GM12878 (cell line): ENCODE measurements around the gene DYRK1B. TPM values are rescaled to one million over a fixed set of nuclear protein-coding genes. Genes with fewer than 3 reads are reported as not detected.

ENCODE experiments used
- ATAC-seq: fragments of 200-7000 bp; cut with Tn5 transposase; 3 replicates; pipeline ENCODE4 v1.9.1; 2020; ENCODE audit warnings: mild to moderate bottlenecking, moderate library complexity
- Bru-seq: library from RNA; stranded (reverse); fragments of 400-500 nt; gene quantifications from one replicate; lab custom pipeline; 2021; lab: Mats Ljungman, UMichigan
- BruChase-seq, 2 experiments: library from RNA; stranded (reverse); fragments of 400-500 nt; gene quantifications; one replicate each; lab custom pipeline; 2021; lab: Mats Ljungman, UMichigan
- BruUV-seq: library from RNA; stranded (reverse); fragments of 400-500 nt; replicated peaks from 2 replicates; lab custom pipeline; 2021; lab: Mats Ljungman, UMichigan
- CTCF ChIA-PET: fragments of 300-600 bp; sonication (Branson Sonifier 250); formaldehyde crosslinking; extraction: SDS; loops from one replicate; lab custom pipeline; 2021; ENCODE audit warnings: inconsistent platforms; lab: Yijun Ruan, JAX
- POLR2A ChIA-PET: fragments of 350-600 bp; formaldehyde crosslinking; extraction: SDS; loops from one replicate; lab custom pipeline; 2021; ENCODE audit warnings: inconsistent platforms; lab: Charles Lee
- RAD21 ChIA-PET: fragments of 300-600 bp; sonication (Branson Sonifier 250); formaldehyde crosslinking; loops from one replicate; lab custom pipeline; 2023; ENCODE audit warnings: antibody characterized with exemption; ENCODE audit not compliant: unreplicated experiment; lab: Charles Lee
- SMC1A ChIA-PET: fragments of 300-600 bp; sonication (Branson Sonifier 250); formaldehyde crosslinking; loops from one replicate; lab custom pipeline; 2023; ENCODE audit not compliant: unreplicated experiment, uncharacterized antibody; lab: Charles Lee
- DNase-seq: peaks from one replicate; pipeline ENCODE4 v3.0.0-alpha.2; 2011; ENCODE audit warnings: low read depth, low spot score
- FAIRE-seq: peaks from 3 replicates; lab custom pipeline; 2011; peaks lifted over from hg19 to GRCh38; lab: Jason Lieb, UNC
- H2AFZ ChIP-seq: 2 replicates; pipeline ENCODE4 v1.6.0; 2011; ENCODE audit warnings: low read depth, low read length, control low read depth; ENCODE audit not compliant: control insufficient read depth
- H3K27ac ChIP-seq: 2 replicates; pipeline ENCODE4 v1.5.1; 2011; ENCODE audit warnings: control low read depth; ENCODE audit not compliant: control insufficient read depth, insufficient read depth
- H3K27me3 ChIP-seq, 2 experiments: replicated peaks in 1 of 2; 2 replicates each; pipeline versions ENCODE4 v1.6.0 to v1.6.1; 2011; ENCODE audit warnings: low read length in 1 of 2; ENCODE audit not compliant: control insufficient read depth in 2 of 2, insufficient read depth in 2 of 2
- H3K36me3 ChIP-seq, 2 experiments: 2 replicates each; pipeline ENCODE4 v1.5.1; 2011; ENCODE audit warnings: low read length in 1 of 2; ENCODE audit not compliant: control insufficient read depth in 2 of 2, insufficient read depth in 2 of 2
- H3K4me1 ChIP-seq: 2 replicates; pipeline ENCODE4 v1.6.1; 2011; ENCODE audit warnings: mild to moderate bottlenecking, low read length, moderate library complexity, mixed read lengths; ENCODE audit not compliant: control insufficient read depth, insufficient read depth
- H3K4me2 ChIP-seq: 2 replicates; pipeline ENCODE4 v1.6.0; 2011; ENCODE audit warnings: control low read depth; ENCODE audit not compliant: control insufficient read depth, insufficient read depth
- H3K4me3 ChIP-seq: fragments of 200-600 bp; sonication (generic); 2 replicates; pipeline ENCODE4 v1.5.1; 2016
- H3K79me2 ChIP-seq: 2 replicates; pipeline ENCODE4 v1.6.0; 2011; ENCODE audit warnings: low read length; ENCODE audit not compliant: control insufficient read depth, insufficient read depth
- H3K9ac ChIP-seq: 2 replicates; pipeline ENCODE4 v1.8.0; 2011; ENCODE audit warnings: low read length, control low read depth, mixed read lengths; ENCODE audit not compliant: control insufficient read depth, insufficient read depth
- H3K9me3 ChIP-seq: replicated peaks from 3 replicates; pipeline ENCODE4 v1.5.1; 2011; ENCODE audit warnings: mild to moderate bottlenecking, low read length; ENCODE audit not compliant: control insufficient read depth, insufficient read depth
- H4K20me1 ChIP-seq: 2 replicates; pipeline ENCODE4 v1.6.0; 2011; ENCODE audit not compliant: control insufficient read depth, insufficient read depth
- BACH1 ChIP-seq: fragments of 450-650 bp; IDR thresholded peaks from 2 replicates; pipeline ENCODE4 v1.6.1; 2017; ENCODE audit warnings: mild to moderate bottlenecking, borderline replicate concordance
- BCL11A ChIP-seq: IDR thresholded peaks from 2 replicates; pipeline ENCODE4 v1.6.1; 2011; ENCODE audit warnings: low read depth, low read length
- BHLHE40 ChIP-seq, 2 experiments: fragments of 450-650 bp in 1 of 2; IDR thresholded peaks; 2 replicates each; pipeline ENCODE4 v1.6.1; 2011 to 2017; ENCODE audit warnings: low read depth in 2 of 2, borderline replicate concordance in 1 of 2, improper control_type of control experiment in 1 of 2, low read length in 1 of 2, mild to moderate bottlenecking in 1 of 2
- BMI1 ChIP-seq: fragments of 450-650 bp; IDR thresholded peaks from 2 replicates; pipeline ENCODE4 v1.6.1; 2016; ENCODE audit warnings: mild to moderate bottlenecking, moderate library complexity, borderline replicate concordance
- CREB1 ChIP-seq: IDR thresholded peaks from 2 replicates; pipeline ENCODE4 v1.6.1; 2012; ENCODE audit warnings: low read depth, mild to moderate bottlenecking, inconsistent platforms
- CUX1 ChIP-seq: IDR thresholded peaks from 2 replicates; pipeline ENCODE4 v1.6.1; 2012; ENCODE audit warnings: improper control_type of control experiment, low read depth, low read length; ENCODE audit not compliant: insufficient replicate concordance
- HCFC1 ChIP-seq: fragments of 150-350 bp; IDR thresholded peaks from 2 replicates; pipeline ENCODE4 v1.6.1; 2014; ENCODE audit warnings: low read length
- HDGF ChIP-seq: fragments of 450-650 bp; IDR thresholded peaks from 2 replicates; pipeline ENCODE4 v1.6.1; 2016; ENCODE audit warnings: antibody characterized with exemption
- MAX ChIP-seq: IDR thresholded peaks from 2 replicates; pipeline ENCODE4 v1.6.1; 2012; ENCODE audit warnings: low read depth, low read length, improper control_type of control experiment
- MTA2 ChIP-seq: fragments of 450-650 bp; IDR thresholded peaks from 2 replicates; pipeline ENCODE4 v1.6.1; 2016; ENCODE audit warnings: low read depth, mild to moderate bottlenecking, moderate library complexity
- POLR2A ChIP-seq: IDR thresholded peaks from 2 replicates; pipeline ENCODE4 v1.6.1; 2011; ENCODE audit warnings: low read depth, mild to moderate bottlenecking, low read length
- RELA ChIP-seq: fragments of 450-650 bp; IDR thresholded peaks from 2 replicates; pipeline ENCODE4 v1.8.0; 2014; ENCODE audit warnings: borderline replicate concordance; ENCODE audit not compliant: partially characterized antibody
- SREBF1 ChIP-seq: IDR thresholded peaks from 2 replicates; pipeline ENCODE4 v1.6.1; 2012; ENCODE audit warnings: mild to moderate bottlenecking, low read length
- WRNIP1 ChIP-seq: IDR thresholded peaks from 2 replicates; pipeline ENCODE4 v1.6.1; 2011; ENCODE audit warnings: low read depth, low read length, improper control_type of control experiment, borderline replicate concordance
- WGBS: methylation state at CpG from one replicate; pipeline ENCODE4 v1.1.6; 2016; ENCODE audit warnings: low lambda C conversion rate; ENCODE audit not compliant: insufficient replicate concordance, insufficient coverage; ENCODE audit errors: missing lambda C conversion rate; 5-methylcytosine and 5-hydroxymethylcytosine counted together
- in situ Hi-C: fragments of 300-500 bp; cut with MboI; formaldehyde crosslinking; loops from 9 replicates; pipeline ENCODE4 v1.14.3; 2018; ENCODE audit warnings: mixed read lengths
- intact Hi-C: fragments of 100-400 bp; cut with micrococcal nuclease; formaldehyde crosslinking; loops from one replicate; pipeline ENCODE4 v1.14.2; 2022; ENCODE audit not compliant: unreplicated experiment
- long read RNA-seq, 2 experiments: library from polyadenylated mRNA; unstranded; transcript quantifications; one replicate each; pipeline ENCODE4 v2.0.0, GENCODE V29; 2019 to 2020
- polyA minus RNA-seq, 3 experiments: library from RNA; depleted of rRNA, polyadenylated mRNA; stranded (reverse); fragments of >200 nt; gene quantifications; 2 replicates each; pipeline ENCODE4 v1.2.3, GENCODE V29; 2011
- polyA plus RNA-seq, 11 experiments: library from polyadenylated mRNA; depleted of rRNA in 4 of 11; unstranded in 6 of 11; stranded (reverse) in 5 of 11; fragments of >200 nt; fragmentation: Nextera tagmentation in 4 of 11; fragmentation: Illumina TruSeq in 1 of 11; extraction: Ambion mirVana in 4 of 11; extraction: Trizol in 1 of 11; gene quantifications; 1 replicate in 1 of 11; 2 replicates in 10 of 11; pipeline versions ENCODE4 v1.2.1 to v1.2.3, GENCODE V29; 2011 to 2016; ENCODE audit warnings: inconsistent platforms in 2 of 11, missing spikeins in 2 of 11, low read depth in 1 of 11
- total RNA-seq, 4 experiments: library from RNA; depleted of rRNA in 3 of 4; stranded (reverse); fragments of >200 nt in 3 of 4; fragmentation: Illumina TruSeq in 1 of 4; extraction: Trizol in 1 of 4; gene quantifications; 2 replicates each; pipeline versions ENCODE4 v1.2.1 to v1.2.3, GENCODE V29; 2013 to 2021

The DYRK1B gene
- 16.4 and 22.3 TPM in 2 replicates for total RNA-seq (2013; cell fraction: nucleolus; rRNA removed)
- total RNA-seq (2014; rRNA removed) (2.9 and 3.6 TPM in 2 replicates), total RNA-seq (2014; rRNA removed; fragmentation: Illumina TruSeq; extraction: Trizol) (1.7 and 2.0 TPM in 2 replicates), total RNA-seq (2021) (8.9 and 10.2 TPM in 2 replicates), polyA plus RNA-seq (2011; rRNA removed) (2.7 and 2.9 TPM in 2 replicates), polyA plus RNA-seq (2014; fragmentation: Illumina TruSeq; extraction: Trizol) (2.1 and 3.4 TPM in 2 replicates), polyA plus RNA-seq (2014; fragmentation: Nextera tagmentation; extraction: Ambion mirVana) (under 1 TPM in 1 of 2 experiments, not detected in 1; 0.07 TPM), polyA plus RNA-seq (2014; rRNA removed) (5.6 and 6.0 TPM in 2 replicates), polyA plus RNA-seq (2016; fragmentation: Nextera tagmentation; extraction: Ambion mirVana) (1 to 10 TPM; 2.9 to 4.3 TPM), polyA minus RNA-seq (2011; rRNA and poly(A)+ RNA removed) (4.2 and 8.9 TPM in 2 replicates), Bru-seq, nascent RNA (percentile 59 among the genes with signal in this experiment), BruChase-seq, experiment 1, labeled RNA remaining after a 6-hour chase (percentile 61 among the genes with signal in this experiment), BruChase-seq, experiment 2, labeled RNA remaining after a 2-hour chase (percentile 66 among the genes with signal in this experiment)
- 2.7 TPM for polyA plus RNA-seq (2011; ENCODE audit: low read depth)
- polyA plus RNA-seq (2011; cell fraction: cytosol; rRNA removed), result 2.8 and 2.9 TPM in 2 replicates
- polyA plus RNA-seq (2011; cell fraction: nucleus; rRNA removed), result 15.8 and 19.4 TPM in 2 replicates
- 5.4 and 7.8 TPM in 2 replicates for polyA plus RNA-seq (2012)
- 2.4 and 4.0 TPM in 2 replicates for polyA minus RNA-seq (2011; cell fraction: cytosol; rRNA and poly(A)+ RNA removed)
- 7.5 and 11.5 TPM in 2 replicates for polyA minus RNA-seq (2011; cell fraction: nucleus; rRNA and poly(A)+ RNA removed)
- long read RNA-seq, experiment 1, partial matches to known transcripts, result 0 of 1 reads
- long read RNA-seq, experiment 1, other reads (novel, unspliced or antisense), result 1 of 1 reads
- long read RNA-seq, experiment 2, result 0 reads

GRCh38 chr19:39833464-39834286 is at the start of gene DYRK1B:
Gene DYRK1B (minus strand): TSS chr19:39834162. CDS start chr19:39831867, 2,295 bp downstream.
- POLR2A ChIA-PET, result interaction anchor here (0.5 to 2.1 kb wide), 21 partner anchors 8 to 494 kb away, joined by 3 to 34 read pairs (median 4); partner anchors contain the start of genes FBL and RPS16
- ATAC-seq (peak; percentile 98), FAIRE-seq (peak; percentile 99), DNase-seq (peak; percentile 92)
- 1% methylated on average over 40 of the region's 59 CpGs for WGBS
- Histone ChIP-seq H3K4me1 (peaks cover 15% of the 10 kb centered on the region), H3K9ac (peak within 1 kb of the TSS; percentile 75), H3K27me3 (no peaks in the 10 kb centered on the region), H3K4me3 (peak within 1 kb of the TSS; percentile 97), H3K27ac (peak within 1 kb of the TSS; percentile 51), H2AFZ (peak within 1 kb of the TSS; percentile 70), H3K79me2 (peaks cover 15% of the 10 kb centered on the region), H4K20me1 (no peaks in the 10 kb centered on the region), H3K36me3 (peaks cover 34 to 44% of the 10 kb centered on the region in 2 experiments), H3K9me3 (no peaks in the 10 kb centered on the region), H3K4me2 (peak within 1 kb of the TSS; percentile 56)
- in situ Hi-C loops, result no loop called here
- no TSS peak for BruUV-seq
- SMC1A ChIA-PET, result interaction anchor here (0.7 to 2.1 kb wide), 12 partner anchors 11 to 398 kb away, joined by 3 to 33 read pairs (median 4); partner anchors contain the start of genes FBL, LEUTX, PSMC4 and RPS16
- RAD21 ChIA-PET, result interaction anchor here (0.6 to 2.1 kb wide), 17 partner anchors 9 to 921 kb away, joined by 3 to 29 read pairs (median 6); partner anchors contain the start of genes FBL and PSMC4
- intact Hi-C loops, result no loop called here
- CTCF ChIA-PET, result interaction anchor here (0.9 to 2.1 kb wide), 13 partner anchors 9 to 282 kb away, joined by 3 to 61 read pairs (median 5); partner anchors contain the start of gene PSMC4
- TF ChIP-seq POLR2A (peak; percentile 69), BHLHE40 (IDR thresholded peaks at IDR 0.05; ENCODE audit: borderline replicate concordance in 1 of 2, low read depth in 2 of 2, low read length in 1 of 2) (peak; percentile 96 to 97), MTA2 (no peak), CUX1 (no peak), BMI1 (peak; percentile 99), BACH1 (peak; percentile 53; the same call in 1 of the 2 replicates), BCL11A (no peak), CREB1 (peak; percentile 57; the same call in 1 of the 2 replicates), HDGF (peak; percentile 85; the same call in 1 of the 2 replicates), HCFC1 (peak; percentile 54), MAX (peak; percentile 100), RELA (peak; percentile 87), WRNIP1 (no peak), SREBF1 (no peak)
